Measurements from ENCODE around the gene UST.
"Not testable (repeated sequence)": the region's sequence is repeated elsewhere in the genome, so short reads cannot be mapped to it uniquely, and the experiment has no call there.

The UST gene

DNA sequence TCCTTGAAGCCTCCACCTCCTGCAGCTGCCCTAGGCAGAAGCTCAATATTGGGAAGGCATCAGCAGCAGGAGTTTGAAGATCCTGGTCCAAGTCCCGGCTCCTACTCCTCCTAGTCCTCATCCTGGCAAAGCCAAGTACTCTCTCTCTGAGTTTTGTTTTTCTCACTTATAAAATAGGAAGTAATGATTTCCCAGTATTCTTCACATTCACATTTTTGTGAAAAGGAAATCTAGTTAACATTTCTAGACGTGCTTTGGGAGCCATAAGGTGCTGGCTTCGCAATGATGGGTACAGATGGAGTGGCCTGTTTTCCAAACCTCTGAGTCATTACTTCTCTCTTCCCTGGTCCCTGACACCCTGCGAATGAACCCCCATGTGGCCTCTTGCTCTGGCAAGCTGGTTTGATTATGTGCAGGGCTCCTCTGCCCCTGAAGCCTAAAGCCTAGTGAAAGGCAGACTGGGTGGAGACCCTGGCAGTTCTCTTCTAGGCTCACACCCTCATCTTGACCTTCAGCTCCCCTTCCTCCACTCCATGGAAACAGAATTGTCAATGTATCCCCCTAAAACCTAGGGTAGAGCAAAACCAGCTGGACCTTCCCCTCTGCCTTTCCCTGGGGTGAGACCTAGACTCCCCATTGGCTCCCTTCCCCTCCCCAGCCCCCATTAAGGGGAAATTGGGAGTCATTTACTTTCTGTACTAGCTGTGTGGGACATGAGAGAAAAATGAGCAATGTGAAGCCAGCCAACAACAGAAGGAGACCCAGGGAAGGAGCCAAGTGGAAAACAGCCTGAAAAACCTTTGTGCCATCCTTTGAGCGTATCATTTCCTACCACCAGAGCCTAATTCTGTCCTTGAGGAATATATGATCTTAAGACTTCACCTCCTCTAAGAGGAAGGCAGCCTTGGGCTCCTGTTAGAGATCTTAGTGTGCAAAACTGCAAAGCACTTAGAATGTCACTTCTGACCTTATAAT, 158.4 kb downstream of the UST start:
- no peak for DNase-seq (ENCODE audit: low read depth)

DNA sequence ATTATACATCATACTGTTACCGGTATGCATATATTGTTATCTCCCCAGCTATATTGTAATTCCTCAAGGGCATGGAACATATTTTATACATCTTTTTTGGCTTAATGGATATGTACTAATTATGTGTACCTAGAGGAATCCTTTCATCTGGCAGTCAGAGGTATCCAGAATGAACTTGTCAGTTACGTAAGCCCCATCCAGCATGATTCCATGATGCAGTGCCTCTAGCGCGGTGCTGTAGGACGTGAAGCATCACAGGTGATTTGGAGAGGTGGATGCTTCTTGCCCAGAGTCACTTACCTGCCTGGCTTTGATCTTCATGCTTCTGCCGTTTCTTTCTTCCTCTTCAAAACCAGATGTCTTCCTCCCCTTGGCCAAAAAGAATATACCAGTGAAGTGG, 159.1 kb downstream of the UST start:
- no peak for DNase-seq (ENCODE audit: low read depth)

DNA sequence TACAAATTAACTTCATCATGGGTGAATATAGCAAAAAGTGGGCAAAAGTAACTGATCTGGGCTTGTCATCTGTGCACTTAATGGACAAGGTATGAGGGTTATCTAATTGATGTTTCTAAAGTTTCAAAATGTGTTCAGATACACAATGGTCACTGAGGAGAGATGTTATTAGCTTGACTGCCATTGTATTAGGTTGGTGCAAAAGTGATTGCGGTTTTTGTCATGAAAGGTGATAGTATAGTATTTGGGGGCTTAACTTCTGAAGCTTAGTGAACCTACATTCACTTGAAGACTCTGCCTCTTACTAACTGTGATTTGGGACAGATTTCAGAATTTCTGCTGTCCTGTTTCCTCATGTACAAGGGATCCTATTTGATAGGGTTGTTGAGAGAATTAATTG, 159.6 kb downstream of the UST start:
- no peak for DNase-seq (ENCODE audit: low read depth)

DNA sequence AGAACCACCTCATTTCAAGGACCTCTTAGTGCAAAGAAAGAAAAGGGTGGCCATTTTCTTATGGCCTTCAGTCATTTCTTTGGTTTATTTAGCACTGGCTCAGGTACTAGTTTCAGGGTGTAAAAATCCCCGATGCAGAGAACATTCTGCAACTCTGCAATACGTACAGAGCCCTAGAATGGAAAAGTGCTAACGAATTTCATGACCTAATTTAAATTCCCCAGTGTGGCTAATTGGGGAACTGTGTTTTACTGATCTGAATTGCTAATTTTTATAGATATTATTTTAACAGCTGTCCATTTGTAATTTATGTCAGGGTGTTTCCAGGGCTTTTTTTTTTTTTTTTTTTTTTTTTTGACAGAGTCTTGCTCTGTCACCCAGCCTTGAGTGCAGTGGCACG, 160.7 kb downstream of the UST start:
- no peak for DNase-seq (ENCODE audit: low read depth)

DNA sequence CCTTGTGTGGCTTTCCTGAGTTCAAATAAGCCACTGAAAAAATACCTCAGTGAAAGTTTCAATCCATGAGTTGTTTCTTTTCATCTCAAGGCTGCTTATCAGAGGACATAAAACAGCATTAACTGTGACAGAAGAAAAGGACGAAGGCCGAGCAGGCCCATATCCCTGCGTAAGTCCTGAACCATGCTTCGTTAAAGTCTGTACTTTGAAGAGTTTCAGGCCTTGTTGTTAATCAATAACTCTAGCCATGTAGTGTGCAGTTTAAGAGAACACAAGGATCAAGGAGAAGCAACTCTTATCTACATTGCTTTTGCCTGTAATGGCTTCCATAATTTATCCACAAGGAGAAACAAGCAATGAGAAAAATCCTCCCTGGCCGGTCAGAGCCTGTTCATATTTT, 165.4 kb downstream of the UST start:
- DNase-seq (ENCODE audit: low read depth): no peak

DNA sequence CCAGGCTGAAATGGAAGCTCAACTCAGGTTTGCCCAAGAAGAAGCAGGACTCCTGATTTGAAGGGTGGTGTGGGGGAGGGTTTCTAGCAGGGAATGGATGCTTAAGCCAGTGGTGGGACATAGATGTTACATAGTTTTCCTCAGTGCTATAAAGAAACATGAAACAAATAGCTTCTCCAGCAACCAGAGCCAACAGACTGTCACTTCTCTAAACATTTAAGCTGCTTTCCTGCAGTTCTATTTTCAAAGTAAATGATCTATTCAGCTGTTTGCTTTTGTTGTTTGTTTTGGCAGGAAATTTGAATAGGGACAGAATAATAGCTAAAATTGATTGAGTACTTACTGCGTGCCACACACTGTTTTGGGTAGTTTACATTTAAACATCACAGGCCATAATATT, 169.0 kb downstream of the UST start:
- no peak for DNase-seq (ENCODE audit: low read depth)

DNA sequence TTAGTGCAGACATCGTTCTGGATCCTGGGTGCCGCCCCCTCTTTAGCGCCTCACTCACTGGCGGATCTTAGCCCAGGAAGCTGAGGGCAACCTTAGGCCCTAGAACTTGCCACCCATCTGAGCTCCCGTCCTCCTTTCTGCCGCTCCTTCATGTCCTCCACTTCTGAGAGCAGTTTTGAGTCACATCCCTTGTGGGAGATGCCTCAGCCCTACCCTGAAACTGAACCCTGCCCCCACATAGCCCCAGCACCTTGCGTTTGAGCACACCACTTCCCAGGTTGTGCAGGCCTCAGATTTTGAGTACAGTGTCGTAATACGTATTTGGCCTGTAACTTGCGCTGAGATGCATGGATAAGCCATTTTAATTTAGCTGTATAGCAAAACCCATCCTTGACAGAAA, 169.7 kb downstream of the UST start:
- DNase-seq (ENCODE audit: low read depth): not testable (repeated sequence)

DNA sequence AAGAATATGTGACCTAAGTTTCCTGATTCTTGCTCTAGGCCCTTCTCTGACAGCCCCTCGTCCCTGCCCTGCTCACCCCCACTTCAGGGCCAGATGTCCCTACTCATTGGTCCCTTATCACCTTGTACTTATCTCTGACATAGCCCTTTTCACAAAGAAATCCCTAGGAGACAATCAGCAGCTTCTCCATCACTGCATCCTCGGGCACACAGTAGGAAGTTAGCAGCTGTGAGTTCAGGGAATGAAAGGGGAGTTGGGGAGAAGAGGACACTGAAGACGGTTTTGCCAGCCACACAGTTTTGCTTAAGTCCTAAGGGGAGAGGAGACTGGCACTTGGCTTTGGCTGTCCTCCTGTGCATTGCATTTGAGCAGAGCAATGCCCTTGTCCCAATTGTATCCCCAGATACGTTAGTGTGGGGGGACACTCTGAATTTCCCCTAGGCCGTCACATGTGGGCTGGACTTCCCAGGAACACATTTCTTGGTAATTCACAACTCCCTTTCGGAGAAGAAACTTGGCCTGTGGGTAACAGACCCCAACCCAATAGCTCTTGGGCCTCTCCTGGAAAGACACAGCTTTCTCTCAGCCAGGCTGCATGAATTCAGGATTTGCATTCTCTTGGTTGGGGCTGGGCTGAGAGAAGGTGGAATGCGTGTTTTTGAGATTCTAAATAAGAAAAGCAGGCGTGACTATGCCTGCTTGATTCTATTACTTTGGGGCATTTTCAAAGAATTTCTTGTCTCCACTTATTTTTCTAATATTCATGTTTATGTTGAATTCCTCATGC, 177.6 kb downstream of the UST start:
- DNase-seq (ENCODE audit: low read depth): no peak

DNA sequence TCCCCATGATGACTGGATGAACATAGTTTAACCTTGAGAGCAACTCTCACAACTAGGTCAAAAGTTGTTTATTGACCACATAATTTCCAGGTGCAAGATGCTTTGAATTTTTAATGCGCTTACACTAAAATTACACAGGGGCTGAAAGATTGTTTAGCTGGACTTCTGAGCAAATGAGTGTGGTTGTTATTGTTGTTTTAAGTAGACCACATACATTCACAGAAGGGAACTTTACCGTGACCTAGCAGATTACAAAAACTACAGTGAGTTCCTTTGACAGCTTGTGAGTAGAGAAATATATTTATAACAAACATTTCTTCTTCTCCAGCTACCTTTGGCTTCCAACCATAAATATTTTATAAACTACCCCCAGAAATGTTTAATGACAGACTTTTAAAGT, 178.9 kb downstream of the UST start:
- no peak for DNase-seq (ENCODE audit: low read depth)

DNA sequence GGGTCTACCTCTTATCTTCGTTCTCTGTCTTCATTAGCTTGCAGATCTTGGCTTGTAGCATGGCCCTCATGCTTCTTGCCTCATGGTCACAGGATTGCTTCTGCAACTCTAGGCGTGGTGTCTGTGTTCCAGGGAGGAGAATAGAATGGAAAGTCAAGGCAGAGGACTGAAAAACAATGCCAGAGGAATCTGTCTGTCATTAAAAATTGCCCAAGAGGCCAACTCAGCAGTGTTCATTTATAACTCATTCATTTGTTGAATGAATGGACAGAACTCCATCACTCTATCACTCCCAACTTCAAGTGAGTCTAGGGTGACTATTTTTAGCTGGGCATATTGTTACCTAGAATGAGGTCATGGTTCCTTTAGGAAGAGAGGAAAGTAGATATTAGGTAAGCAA, 179.6 kb downstream of the UST start:
- DNase-seq (ENCODE audit: low read depth): no peak

DNA sequence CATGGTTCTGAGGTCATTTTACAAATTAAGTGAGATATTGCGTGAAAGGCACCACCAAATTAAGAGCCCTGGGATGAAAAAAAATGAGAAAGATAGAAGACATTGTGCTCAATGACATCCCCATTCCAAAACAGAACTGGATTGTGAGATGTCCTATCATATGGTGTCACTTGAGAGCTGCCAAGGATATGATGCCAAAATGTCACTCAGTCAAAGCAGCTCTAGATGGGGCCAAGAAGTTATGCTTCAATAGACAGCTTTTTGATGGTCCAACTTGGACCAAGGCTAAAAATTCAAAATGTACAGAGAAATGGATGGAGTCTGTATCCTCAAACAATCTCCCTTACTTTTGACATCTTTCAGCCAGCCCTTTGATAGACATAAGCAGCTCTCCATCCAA, 180.8 kb downstream of the UST start:
- no peak for DNase-seq (ENCODE audit: low read depth)

DNA sequence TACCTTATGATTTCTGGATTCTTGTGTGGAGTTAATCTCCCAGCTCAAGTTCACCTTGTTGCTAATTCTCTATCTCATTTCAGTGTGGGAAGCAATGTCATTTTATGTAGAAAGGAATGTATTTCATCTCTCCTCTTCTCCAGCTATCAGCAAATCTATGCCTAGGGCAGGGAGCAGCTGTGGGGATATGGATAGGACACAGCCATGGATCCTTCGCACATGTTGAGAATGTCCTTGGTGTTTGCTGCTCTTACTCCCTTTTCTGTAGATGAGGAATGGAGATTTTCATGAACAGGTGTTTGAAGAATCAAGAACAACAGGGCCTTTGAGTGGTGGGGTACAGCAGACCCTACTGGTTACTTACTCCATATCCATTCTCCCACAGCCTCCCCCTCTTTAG, 182.0 kb downstream of the UST start:
- DNase-seq (ENCODE audit: low read depth): no peak

DNA sequence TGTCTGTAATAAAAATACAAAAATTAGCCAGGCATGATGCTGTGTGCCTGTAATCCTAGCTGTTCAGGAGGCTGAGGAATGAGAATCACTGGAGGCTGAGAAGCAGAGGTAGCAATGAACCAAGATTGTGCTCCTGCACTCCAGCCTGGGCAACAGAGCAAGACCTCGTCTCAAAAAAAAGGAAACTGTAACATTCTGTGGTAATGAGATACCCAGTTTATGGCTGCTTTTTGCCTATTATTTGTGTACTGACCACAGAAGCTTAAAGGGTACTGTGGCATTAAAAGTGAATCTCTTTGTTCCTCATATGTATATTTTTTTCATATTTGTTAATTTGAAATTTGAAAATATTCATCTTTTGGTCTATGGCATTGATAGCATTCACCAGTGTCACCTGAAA, 185.4 kb downstream of the UST start:
- DNase-seq (ENCODE audit: low read depth): no peak

DNA sequence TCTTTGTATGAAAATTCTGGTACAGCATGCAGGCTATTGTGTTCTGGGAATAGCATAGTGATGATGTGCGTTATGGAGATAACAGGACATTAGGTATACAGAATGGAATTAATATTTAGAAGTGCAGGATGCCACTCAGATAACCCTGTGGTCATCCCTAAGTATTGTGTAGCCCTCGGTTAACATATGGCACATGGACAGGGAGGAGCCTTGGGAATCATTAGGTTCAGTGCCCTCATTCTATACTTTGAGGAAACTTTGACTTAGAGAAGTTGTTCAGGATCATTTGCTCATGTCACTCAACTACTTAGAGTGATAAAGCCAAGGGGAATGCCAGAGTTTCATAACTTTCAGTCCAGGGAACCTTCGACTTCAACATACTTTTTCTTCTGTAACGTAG, 185.9 kb downstream of the UST start:
- no peak for DNase-seq (ENCODE audit: low read depth)

DNA sequence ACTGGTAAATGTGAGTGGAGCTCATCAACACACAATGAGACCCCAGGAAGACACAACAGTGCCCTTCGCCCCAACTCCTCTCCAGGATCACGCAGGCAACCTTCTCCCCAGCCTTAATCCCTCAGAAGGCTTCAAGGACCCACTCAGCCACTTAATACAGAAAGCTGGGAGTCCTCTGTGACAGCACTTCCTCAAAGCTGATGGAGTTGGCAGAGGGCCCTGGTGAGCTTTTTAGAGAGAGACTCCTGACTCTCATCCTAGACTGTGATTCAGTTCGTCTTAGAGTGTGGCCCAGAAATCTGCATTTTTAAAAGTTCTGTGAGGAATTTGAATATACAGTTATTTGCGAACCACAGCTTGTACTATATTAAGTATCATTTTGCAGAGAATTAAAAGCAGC, 187.7 kb downstream of the UST start:
- DNase-seq (ENCODE audit: low read depth): no peak

DNA sequence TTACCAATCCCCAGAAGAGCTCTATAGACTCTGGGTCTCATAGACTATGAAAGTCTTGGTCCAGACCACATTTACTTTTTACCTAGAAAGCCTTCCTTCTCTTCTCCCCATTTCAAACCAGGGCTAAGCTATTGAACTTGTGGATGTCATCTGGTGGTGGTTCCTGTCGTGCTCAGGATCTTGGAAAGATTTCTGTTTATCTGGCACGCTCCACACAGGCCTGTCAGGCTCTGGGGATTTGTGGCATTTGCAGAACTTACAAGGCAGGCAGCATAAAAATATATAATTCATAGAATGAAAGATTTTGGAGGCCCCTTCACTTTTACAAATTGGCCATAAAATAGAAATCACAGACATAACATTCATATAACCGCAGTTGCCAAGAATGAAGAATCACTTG, 188.1 kb downstream of the UST start:
- no peak for DNase-seq (ENCODE audit: low read depth)

DNA sequence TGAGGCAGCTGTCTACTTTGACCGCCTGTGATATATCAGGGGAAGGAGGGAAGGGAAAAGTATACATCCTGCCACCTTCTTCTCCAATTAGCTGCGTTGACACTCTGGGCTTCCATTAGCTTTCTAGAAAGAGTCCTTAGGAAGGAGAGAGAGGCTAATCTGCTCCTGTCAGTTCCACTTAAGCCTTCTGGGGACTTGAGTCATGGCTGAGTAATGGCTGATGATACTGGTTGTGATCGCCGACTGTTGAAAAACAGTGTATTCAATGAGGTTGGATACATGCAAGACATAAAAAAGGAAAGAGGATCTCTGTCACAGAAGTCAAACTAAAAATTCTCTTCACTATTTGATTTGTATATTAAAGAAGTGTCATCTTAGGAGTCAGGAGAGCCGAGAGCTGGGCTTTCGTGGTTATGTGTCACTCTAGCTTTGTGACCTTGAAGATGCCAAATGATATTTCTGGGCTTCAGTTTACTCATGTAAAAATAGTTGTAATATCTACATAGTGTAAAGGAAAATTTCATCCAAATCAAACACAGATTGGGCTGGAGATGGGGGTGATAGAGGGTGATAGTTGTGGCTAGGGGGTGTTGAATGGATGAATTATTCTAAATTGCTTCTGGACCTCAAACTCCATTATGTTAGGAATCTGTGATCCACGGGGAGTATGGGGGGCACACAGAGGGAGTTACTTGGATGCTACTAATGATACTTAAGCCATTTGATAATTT, 189.0 kb downstream of the UST start:
- DNase-seq (ENCODE audit: low read depth): no peak

DNA sequence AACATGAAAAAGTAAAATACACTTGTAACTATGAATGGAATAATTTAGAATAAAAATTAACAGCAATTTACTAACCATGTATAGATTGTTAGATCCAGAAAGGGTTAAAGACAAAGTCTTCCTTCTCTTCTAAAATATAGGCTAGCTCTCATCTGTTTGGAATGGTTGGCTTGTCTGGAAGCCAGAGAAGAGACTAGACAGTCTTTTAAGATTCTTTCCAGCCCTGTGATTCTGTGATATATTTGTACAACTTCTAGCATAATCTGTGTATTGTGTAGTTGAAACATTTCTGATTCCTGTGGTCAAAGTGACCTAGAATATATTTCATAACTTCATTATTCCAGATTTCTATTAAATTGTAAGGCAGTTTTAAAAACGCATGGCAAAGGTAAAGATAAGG, 196.6 kb downstream of the UST start:
- DNase-seq (ENCODE audit: low read depth): no peak

DNA sequence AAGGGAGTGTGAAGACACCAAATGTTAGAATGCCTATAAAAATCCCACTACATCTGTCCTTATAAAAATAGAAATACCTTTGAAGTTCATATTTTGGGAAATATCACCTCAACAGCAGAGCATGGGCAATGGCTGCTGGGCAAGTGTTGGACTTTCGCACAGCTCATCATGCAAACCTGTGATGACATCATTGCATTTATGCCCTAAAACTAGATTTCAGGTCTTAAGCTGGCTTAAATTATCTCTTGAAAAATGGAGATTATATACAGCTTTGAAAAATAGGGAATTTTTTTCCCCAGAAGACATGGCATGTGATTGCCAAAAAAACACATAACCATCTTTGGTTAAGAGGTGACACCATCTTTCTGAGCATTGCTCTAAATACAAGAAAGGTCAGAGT, 197.8 kb downstream of the UST start:
- DNase-seq (ENCODE audit: low read depth): no peak

DNA sequence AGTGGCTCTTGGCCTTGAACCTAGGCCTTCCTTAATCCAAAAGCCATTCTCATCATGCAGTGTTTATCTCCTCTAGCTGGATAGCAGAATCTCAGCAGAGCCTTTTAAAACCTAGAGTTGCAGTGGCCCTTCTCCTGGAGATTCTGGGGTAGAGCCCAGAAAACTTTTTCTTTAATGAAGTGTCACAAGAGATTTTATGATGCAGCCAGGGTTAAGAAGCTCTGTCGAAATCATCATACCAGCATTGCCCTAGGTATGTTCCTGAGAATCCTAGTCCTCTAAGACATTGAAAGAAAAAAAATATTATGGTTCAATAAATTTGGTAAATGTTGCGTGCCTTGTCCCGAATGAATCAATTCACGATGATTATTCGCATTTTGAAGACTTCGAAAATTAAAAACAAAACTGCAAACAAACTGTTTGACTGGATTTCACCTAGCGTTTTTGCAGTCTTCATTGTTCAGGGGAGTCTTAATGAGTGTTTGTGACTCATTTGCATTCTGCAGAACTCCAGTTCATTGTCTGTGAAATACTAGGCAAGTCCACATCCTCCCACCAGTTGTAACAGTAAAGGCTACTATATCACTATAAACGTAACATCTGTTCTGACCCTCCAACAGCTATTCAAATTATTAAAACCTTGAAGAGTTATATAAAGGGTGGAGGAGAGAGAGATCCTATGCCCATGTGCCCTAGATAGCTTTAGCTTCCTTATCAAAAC, 198.6 kb downstream of the UST start:
- no peak for DNase-seq (ENCODE audit: low read depth)

DNA sequence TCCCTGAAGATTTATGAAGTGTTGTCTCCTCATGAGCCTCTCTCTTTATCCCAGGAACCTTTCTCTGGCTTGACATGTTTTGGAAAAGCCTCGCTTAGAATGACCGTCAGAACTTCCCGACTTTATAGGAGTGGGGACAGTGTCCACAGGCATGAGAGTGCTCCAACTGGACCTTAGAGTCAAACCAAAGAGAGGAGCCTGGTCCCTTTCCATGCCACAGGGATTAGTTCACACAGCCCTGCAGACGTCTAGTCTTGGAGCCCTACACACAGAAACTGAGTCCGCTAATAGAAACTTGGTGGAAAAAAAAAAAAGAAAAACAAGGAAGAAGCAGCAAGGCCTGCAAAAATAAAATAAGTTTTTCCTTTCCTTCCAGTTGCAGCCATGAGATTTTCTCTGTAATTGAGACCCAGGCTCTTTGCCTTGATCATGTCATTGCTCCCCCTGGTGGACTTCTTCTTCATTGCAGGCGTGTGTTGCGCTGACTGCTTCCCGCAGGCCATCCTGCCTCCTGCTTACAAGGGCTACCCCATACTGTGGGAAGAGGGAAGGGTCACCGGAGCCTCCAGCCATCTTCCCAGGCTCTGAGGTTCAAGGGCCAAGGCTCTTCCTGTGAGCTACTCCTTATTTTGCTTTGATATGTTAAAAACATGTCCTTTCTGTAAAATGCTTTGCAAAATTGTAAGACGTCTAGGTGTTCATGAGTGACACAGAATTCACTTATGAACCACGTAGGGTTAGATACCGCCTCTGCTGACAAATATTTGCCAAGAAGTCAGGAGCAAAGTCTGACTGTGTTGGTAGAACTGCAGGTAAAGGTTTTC, 201.0 kb downstream of the UST start:
- peak; percentile 61 for DNase-seq (ENCODE audit: low read depth)

Measured in activated T-cell treated with anti-CD3 and anti-CD28 coated beads for 48 hours (primary cell).